ENCODE data around the gene FMN2. TPM values are rescaled to one million over a fixed set of nuclear protein-coding genes. Genes with fewer than 3 reads are reported as not detected.

Gene FMN2
- total RNA-seq, 1 experiment from 2014 or later, result not detected

GRCh38 chr1:240306673-240307072 is 215.0 kb downstream of the FMN2 start:
- TF ChIP-seq EZH2 (IDR thresholded peaks at IDR 0.05; ENCODE audit: low read depth), result no peak
- TF ChIP-seq, protein P1, sequence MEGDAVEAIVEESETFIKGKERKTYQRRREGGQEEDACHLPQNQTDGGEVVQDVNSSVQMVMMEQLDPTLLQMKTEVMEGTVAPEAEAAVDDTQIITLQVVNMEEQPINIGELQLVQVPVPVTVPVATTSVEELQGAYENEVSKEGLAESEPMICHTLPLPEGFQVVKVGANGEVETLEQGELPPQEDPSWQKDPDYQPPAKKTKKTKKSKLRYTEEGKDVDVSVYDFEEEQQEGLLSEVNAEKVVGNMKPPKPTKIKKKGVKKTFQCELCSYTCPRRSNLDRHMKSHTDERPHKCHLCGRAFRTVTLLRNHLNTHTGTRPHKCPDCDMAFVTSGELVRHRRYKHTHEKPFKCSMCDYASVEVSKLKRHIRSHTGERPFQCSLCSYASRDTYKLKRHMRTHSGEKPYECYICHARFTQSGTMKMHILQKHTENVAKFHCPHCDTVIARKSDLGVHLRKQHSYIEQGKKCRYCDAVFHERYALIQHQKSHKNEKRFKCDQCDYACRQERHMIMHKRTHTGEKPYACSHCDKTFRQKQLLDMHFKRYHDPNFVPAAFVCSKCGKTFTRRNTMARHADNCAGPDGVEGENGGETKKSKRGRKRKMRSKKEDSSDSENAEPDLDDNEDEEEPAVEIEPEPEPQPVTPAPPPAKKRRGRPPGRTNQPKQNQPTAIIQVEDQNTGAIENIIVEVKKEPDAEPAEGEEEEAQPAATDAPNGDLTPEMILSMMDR (conservative IDR thresholded peaks at IDR 0.05), result no peak
- H3K36me3 ChIP-seq (ENCODE audit: low read depth), result no peaks in the 10 kb centered on the region
- H2AFZ ChIP-seq, result no peak overlapping the region
- no peak for DNase-seq
- no peaks in the 10 kb centered on the region for H3K9me3 ChIP-seq (ENCODE audit: insufficient read depth, low read depth)
- no peaks in the 10 kb centered on the region for H3K79me2 ChIP-seq (ENCODE audit: low read depth)
- H3K4me1 ChIP-seq (replicated peaks; ENCODE audit: insufficient read depth), result no peaks in the 10 kb centered on the region
- no TSS peak for BruUV-seq (replicated peaks)
- no peak overlapping the region for H3K27ac ChIP-seq
- no peaks in the 10 kb centered on the region for H3F3A ChIP-seq (ENCODE audit: insufficient read depth, low read depth)
- no peaks in the 10 kb centered on the region for H4K20me1 ChIP-seq (ENCODE audit: insufficient read depth)
- ChIA-PET CTCF (no interaction called here), POLR2A (ENCODE audit: unreplicated experiment) (no interaction called here)
- no peaks in the 10 kb centered on the region for H3K27me3 ChIP-seq (ENCODE audit: insufficient read depth, low read depth)
- H3K4me3 ChIP-seq, result no peak overlapping the region
- intact Hi-C loops (cut with micrococcal nuclease; ENCODE audit: unreplicated experiment), result no loop called here
- H3K9me2 ChIP-seq (ENCODE audit: insufficient read depth), result no peaks in the 10 kb centered on the region; the same call in 1 of the 2 replicates
- H3K4me2 ChIP-seq, result no peak overlapping the region

- no peaks in the 10 kb centered on the region for H3K27me3 ChIP-seq (ENCODE audit: insufficient read depth, low read depth)
- ChIA-PET CTCF (no interaction called here), POLR2A (ENCODE audit: unreplicated experiment) (no interaction called here)
- H3K79me2 ChIP-seq (ENCODE audit: low read depth), result no peaks in the 10 kb centered on the region
- H3F3A ChIP-seq (ENCODE audit: insufficient read depth, low read depth), result no peaks in the 10 kb centered on the region
- H3K9me2 ChIP-seq (ENCODE audit: insufficient read depth), result no peaks in the 10 kb centered on the region; the same call in 1 of the 2 replicates
- intact Hi-C loops (cut with micrococcal nuclease; ENCODE audit: unreplicated experiment), result no loop called here
- BruUV-seq (replicated peaks), result no TSS peak
- no peaks in the 10 kb centered on the region for H3K36me3 ChIP-seq (ENCODE audit: low read depth)
- H4K20me1 ChIP-seq (ENCODE audit: insufficient read depth), result no peaks in the 10 kb centered on the region
- no peak overlapping the region for H3K4me2 ChIP-seq
- no peaks in the 10 kb centered on the region; the same call in 1 of the 2 replicates for H3K4me1 ChIP-seq (replicated peaks; ENCODE audit: insufficient read depth)
- no peak overlapping the region for H3K27ac ChIP-seq
- DNase-seq, result no peak
- TF ChIP-seq, protein P1 (conservative IDR thresholded peaks at IDR 0.05), result no peak
- no peak for TF ChIP-seq EZH2 (IDR thresholded peaks at IDR 0.05; ENCODE audit: low read depth)
- H2AFZ ChIP-seq, result no peak overlapping the region
- H3K9me3 ChIP-seq (ENCODE audit: insufficient read depth, low read depth), result no peaks in the 10 kb centered on the region
- H3K4me3 ChIP-seq, result no peak overlapping the region
Observed at GRCh38 chr1:240308096-240308495, 216.4 kb downstream of the FMN2 start.

DNA sequence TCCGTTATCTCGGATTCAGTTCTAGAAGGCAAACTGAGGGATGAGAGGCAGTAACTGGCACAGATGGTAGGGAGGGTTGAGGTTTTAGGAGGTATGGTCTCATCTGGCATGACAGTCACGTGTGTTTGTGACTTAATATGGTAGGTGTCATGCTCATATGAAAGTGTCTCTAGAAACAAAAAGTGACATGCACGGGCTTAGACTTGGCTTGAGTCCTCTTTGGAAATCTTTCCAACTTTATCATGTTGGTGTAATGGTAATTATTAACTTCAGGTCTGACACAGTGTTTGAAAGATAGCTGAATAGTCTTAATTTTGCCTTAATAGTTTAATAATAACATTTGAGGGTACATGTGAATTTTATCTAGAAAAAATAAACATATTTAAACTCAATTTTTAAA is 218.1 kb downstream of the FMN2 start:
- Histone ChIP-seq H3K9me2 (ENCODE audit: insufficient read depth) (no peaks in the 10 kb centered on the region), H3K27ac (no peak overlapping the region), H2AFZ (no peak overlapping the region), H4K20me1 (ENCODE audit: insufficient read depth) (no peaks in the 10 kb centered on the region), H3K36me3 (ENCODE audit: low read depth) (no peaks in the 10 kb centered on the region), H3K4me1 (replicated peaks; ENCODE audit: insufficient read depth) (no peaks in the 10 kb centered on the region; the same call in 1 of the 2 replicates), H3K79me2 (ENCODE audit: low read depth) (no peaks in the 10 kb centered on the region), H3K4me3 (no peak overlapping the region), H3K9me3 (ENCODE audit: insufficient read depth, low read depth) (no peaks in the 10 kb centered on the region), H3F3A (ENCODE audit: insufficient read depth, low read depth) (no peaks in the 10 kb centered on the region), H3K27me3 (ENCODE audit: insufficient read depth, low read depth) (no peaks in the 10 kb centered on the region), H3K4me2 (no peak overlapping the region)
- intact Hi-C loops (cut with micrococcal nuclease; ENCODE audit: unreplicated experiment), result no loop called here
- no TSS peak for BruUV-seq (replicated peaks)
- ChIA-PET CTCF (no interaction called here), POLR2A (ENCODE audit: unreplicated experiment) (no interaction called here)
- no peak for DNase-seq
- TF ChIP-seq, protein P1 (conservative IDR thresholded peaks at IDR 0.05), result no peak
- TF ChIP-seq EZH2 (IDR thresholded peaks at IDR 0.05; ENCODE audit: low read depth), result no peak
